ENCODE data around the gene OSBPL1A.

The OSBPL1A gene

DNA sequence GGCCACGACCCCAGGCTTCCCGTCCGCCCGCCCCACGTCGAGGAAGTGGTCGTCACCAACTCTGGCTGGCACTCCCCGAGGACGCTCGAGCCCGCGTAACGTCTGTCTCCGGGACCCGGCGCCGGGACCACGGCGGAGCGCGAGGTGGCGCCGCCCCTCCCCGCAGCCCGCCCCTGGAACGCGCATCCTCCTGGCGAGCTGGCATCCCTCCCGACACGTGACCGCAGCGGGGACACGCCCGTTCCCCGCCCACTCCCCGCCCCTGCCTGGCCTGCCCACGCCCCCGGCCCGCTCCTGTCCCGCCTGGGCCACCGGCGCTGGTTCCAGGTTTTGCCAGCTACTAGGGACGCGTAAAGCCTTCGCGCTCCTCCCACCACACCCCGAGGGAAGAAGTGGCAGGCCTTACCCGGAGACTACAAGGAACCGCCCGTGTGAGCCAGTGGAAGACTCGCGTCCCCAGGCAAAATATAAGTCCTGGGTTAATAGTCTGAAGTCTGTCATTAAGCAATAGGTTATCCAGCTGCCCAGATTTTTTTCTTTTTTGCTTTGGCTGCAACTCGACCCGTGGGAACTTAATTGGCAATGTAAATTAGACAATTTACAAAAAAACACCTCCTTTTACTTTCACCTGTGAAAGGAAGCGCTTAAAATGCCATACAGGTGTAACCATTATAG, at the start of gene OSBPL1A:
OSBPL1A (minus strand) TSS at position 131 of the 675 bp plus-strand sequence. CDS start 20,291 bp downstream, outside the sequence.
- H2AFZ ChIP-seq (ENCODE audit: low read depth, low read length, severe bottlenecking): peak within 1 kb of the TSS; percentile 97
- 0 out of 2 replicates have a peak, but pooled peaks cover 9% of the 10 kb centered on the region for H3F3A ChIP-seq (ENCODE audit: insufficient read depth)
- H3K9me2 ChIP-seq (replicated peaks; ENCODE audit: insufficient read depth, low read length): no peaks in the 10 kb centered on the region
- no peaks in the 10 kb centered on the region for H3K36me3 ChIP-seq (ENCODE audit: low read length)
- H4K20me1 ChIP-seq (ENCODE audit: low read depth, low read length): 0 out of 2 replicates have a peak, but pooled peaks cover 5% of the 10 kb centered on the region
- peak within 1 kb of the TSS; percentile 72 for H3K4me2 ChIP-seq (ENCODE audit: low read depth, low read length, poor library complexity, severe bottlenecking)
- H3K79me2 ChIP-seq (ENCODE audit: insufficient read depth, low read length): no peaks in the 10 kb centered on the region
- peak within 1 kb of the TSS; percentile 69 for H3K4me3 ChIP-seq (ENCODE audit: insufficient read depth, low read length, poor library complexity, severe bottlenecking)
- H3K9ac ChIP-seq (ENCODE audit: low read length): peak within 1 kb of the TSS; percentile 62
- no peak for TF ChIP-seq EZH2phosphoT487 (conservative IDR thresholded peaks at IDR 0.05; ENCODE audit: low read length)
- TF ChIP-seq, protein P1, sequence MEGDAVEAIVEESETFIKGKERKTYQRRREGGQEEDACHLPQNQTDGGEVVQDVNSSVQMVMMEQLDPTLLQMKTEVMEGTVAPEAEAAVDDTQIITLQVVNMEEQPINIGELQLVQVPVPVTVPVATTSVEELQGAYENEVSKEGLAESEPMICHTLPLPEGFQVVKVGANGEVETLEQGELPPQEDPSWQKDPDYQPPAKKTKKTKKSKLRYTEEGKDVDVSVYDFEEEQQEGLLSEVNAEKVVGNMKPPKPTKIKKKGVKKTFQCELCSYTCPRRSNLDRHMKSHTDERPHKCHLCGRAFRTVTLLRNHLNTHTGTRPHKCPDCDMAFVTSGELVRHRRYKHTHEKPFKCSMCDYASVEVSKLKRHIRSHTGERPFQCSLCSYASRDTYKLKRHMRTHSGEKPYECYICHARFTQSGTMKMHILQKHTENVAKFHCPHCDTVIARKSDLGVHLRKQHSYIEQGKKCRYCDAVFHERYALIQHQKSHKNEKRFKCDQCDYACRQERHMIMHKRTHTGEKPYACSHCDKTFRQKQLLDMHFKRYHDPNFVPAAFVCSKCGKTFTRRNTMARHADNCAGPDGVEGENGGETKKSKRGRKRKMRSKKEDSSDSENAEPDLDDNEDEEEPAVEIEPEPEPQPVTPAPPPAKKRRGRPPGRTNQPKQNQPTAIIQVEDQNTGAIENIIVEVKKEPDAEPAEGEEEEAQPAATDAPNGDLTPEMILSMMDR (IDR thresholded peaks at IDR 0.05; ENCODE audit: insufficient read depth, low read length, poor library complexity, severe bottlenecking): no peak
- no peak within 1 kb of the TSS for H3K27ac ChIP-seq (ENCODE audit: low read depth, low read length)
- no peaks in the 10 kb centered on the region; the same call in 1 of the 2 replicates for H3K27me3 ChIP-seq (ENCODE audit: low read length)
- no peaks in the 10 kb centered on the region for H3K9me3 ChIP-seq (ENCODE audit: insufficient read depth, low read length)

DNA sequence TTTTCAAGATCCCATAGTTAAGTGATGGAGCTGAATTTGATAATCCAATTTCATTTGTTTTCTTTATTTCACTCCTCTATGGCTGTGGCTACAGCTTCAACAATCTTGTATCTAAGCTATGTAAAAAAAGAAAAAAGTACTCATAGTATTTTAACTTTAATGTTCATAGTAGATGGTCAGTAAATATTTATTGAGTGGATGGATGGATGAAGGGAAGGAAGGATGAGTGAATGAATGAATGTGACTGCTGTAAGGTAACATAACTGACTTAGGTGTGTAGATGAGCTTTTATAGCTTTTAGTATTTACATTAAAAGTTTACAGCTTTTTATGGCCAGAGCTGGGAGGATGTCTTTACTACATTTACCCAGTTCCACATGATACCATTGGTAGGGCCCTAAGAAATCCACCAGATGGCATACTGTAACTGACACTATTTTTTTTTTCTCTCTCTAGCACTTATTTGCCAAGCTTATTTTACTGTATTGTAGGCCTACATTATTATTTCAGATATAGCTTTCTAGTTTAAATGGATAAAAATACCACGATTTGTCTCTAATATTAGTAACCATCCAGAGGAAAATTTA, 49.4 kb upstream of the OSBPL1A start:
- H3K4me3 ChIP-seq (ENCODE audit: insufficient read depth, low read length, poor library complexity, severe bottlenecking): no peak overlapping the region
- H3K9ac ChIP-seq (ENCODE audit: low read length): no peak overlapping the region
- H3K27me3 ChIP-seq (ENCODE audit: low read length): no peaks in the 10 kb centered on the region
- no peak overlapping the region for H3K27ac ChIP-seq (ENCODE audit: low read depth, low read length)
- no peaks in the 10 kb centered on the region for H3F3A ChIP-seq (ENCODE audit: insufficient read depth)
- no peaks in the 10 kb centered on the region for H3K36me3 ChIP-seq (ENCODE audit: low read length)
- H2AFZ ChIP-seq (ENCODE audit: low read depth, low read length, severe bottlenecking): no peak overlapping the region
- H4K20me1 ChIP-seq (ENCODE audit: low read depth, low read length): no peaks in the 10 kb centered on the region
- no peak overlapping the region for H3K4me2 ChIP-seq (ENCODE audit: low read depth, low read length, poor library complexity, severe bottlenecking)
- H3K79me2 ChIP-seq (ENCODE audit: insufficient read depth, low read length): no peaks in the 10 kb centered on the region
- no peaks in the 10 kb centered on the region for H3K9me2 ChIP-seq (replicated peaks; ENCODE audit: insufficient read depth, low read length)
- TF ChIP-seq EZH2phosphoT487 (conservative IDR thresholded peaks at IDR 0.05; ENCODE audit: low read length): no peak
- TF ChIP-seq, protein P1 (IDR thresholded peaks at IDR 0.05; ENCODE audit: insufficient read depth, low read length, poor library complexity, severe bottlenecking): no peak
- no peaks in the 10 kb centered on the region for H3K9me3 ChIP-seq (ENCODE audit: insufficient read depth, low read length)

DNA sequence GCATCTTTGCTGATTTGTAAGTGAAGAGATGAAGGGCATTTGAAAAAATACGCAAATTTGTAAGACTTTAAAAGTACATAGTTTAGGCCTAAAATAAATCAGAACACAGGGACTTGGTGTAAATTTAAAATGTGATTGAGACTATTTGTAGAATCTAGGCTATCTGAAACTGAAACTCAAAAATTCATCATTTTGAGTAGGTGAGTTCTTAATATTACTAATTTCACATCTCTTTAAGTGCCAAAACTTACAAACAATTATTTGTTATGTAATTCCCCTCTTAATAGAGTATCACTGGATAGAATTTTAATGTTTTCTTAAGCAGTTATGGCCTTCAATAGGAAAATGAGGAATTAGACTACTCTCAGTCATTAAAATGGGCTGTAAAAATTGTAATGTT, 48.8 kb upstream of the OSBPL1A start:
- H3K4me2 ChIP-seq (ENCODE audit: low read depth, low read length, poor library complexity, severe bottlenecking): no peak overlapping the region
- H3F3A ChIP-seq (ENCODE audit: insufficient read depth): no peaks in the 10 kb centered on the region
- H3K79me2 ChIP-seq (ENCODE audit: insufficient read depth, low read length): no peaks in the 10 kb centered on the region
- H2AFZ ChIP-seq (ENCODE audit: low read depth, low read length, severe bottlenecking): no peak overlapping the region
- H3K9ac ChIP-seq (ENCODE audit: low read length): no peak overlapping the region
- H3K9me2 ChIP-seq (replicated peaks; ENCODE audit: insufficient read depth, low read length): no peaks in the 10 kb centered on the region
- no peaks in the 10 kb centered on the region for H3K27me3 ChIP-seq (ENCODE audit: low read length)
- H4K20me1 ChIP-seq (ENCODE audit: low read depth, low read length): no peaks in the 10 kb centered on the region
- H3K27ac ChIP-seq (ENCODE audit: low read depth, low read length): no peak overlapping the region
- no peak overlapping the region for H3K4me3 ChIP-seq (ENCODE audit: insufficient read depth, low read length, poor library complexity, severe bottlenecking)
- TF ChIP-seq, protein P1 (IDR thresholded peaks at IDR 0.05; ENCODE audit: insufficient read depth, low read length, poor library complexity, severe bottlenecking): no peak
- TF ChIP-seq EZH2phosphoT487 (conservative IDR thresholded peaks at IDR 0.05; ENCODE audit: low read length): no peak
- H3K9me3 ChIP-seq (ENCODE audit: insufficient read depth, low read length): no peaks in the 10 kb centered on the region
- H3K36me3 ChIP-seq (ENCODE audit: low read length): no peaks in the 10 kb centered on the region

Measured in SU-DHL-6 (cell line).